ENCODE measurements around the gene TOP3B. TPM values are rescaled to one million over a fixed set of nuclear protein-coding genes. Genes with fewer than 3 reads are reported as not detected.
A peak's percentile ranks its signal among the peaks of the same experiment; 100 is the strongest.

Gene TOP3B
- total RNA-seq, 6 experiments from 2014 or later: 13.5 to 20.4 (median 15.6) TPM

GRCh38 chr22:21945453-21946261 is 36.9 kb downstream of the TOP3B start:
- Histone ChIP-seq H3K36me3 (no peaks in the 10 kb centered on the region), H3K4me3 (no peak overlapping the region), H3K27ac (no peak overlapping the region), H3K27me3 (no peaks in the 10 kb centered on the region), H3K4me1 (peaks cover 0 to 26% (median 12%) of the 10 kb centered on the region in 4 donors), H3K9me3 (no peaks in the 10 kb centered on the region)
- DNase-seq (peak in 1 of 3 donors; percentile 80), ATAC-seq (peak; percentile 36 to 71 (median 60))
- intact Hi-C loops (cut with DNase I): no loop called here
- WGBS (ENCODE audit: insufficient coverage, low coverage, low lambda C conversion rate, missing lambda C conversion rate): 40% methylated on average over 1 of the region's 13 CpGs
- TF ChIP-seq POLR2A (IDR thresholded peaks at IDR 0.05): no peak
- no peak for TF ChIP-seq CTCF (IDR thresholded peaks at IDR 0.05)

GRCh38 chr22:21944871-21945270 is 37.7 kb downstream of the TOP3B start:
- no peak for ATAC-seq
- H3K36me3 ChIP-seq: no peaks in the 10 kb centered on the region
- peaks cover 0 to 26% (median 12%) of the 10 kb centered on the region in 4 donors for H3K4me1 ChIP-seq
- 83% methylated on average over 3 of the region's 7 CpGs for WGBS (ENCODE audit: insufficient coverage, low coverage, low lambda C conversion rate, missing lambda C conversion rate)
- DNase-seq: no peak
- no peaks in the 10 kb centered on the region for H3K9me3 ChIP-seq
- no peak overlapping the region for H3K27ac ChIP-seq
- TF ChIP-seq CTCF (IDR thresholded peaks at IDR 0.05) (no peak), POLR2A (IDR thresholded peaks at IDR 0.05) (no peak)
- intact Hi-C loops (cut with DNase I): no loop called here
- H3K27me3 ChIP-seq: no peaks in the 10 kb centered on the region
- H3K4me3 ChIP-seq: no peak overlapping the region

DNA sequence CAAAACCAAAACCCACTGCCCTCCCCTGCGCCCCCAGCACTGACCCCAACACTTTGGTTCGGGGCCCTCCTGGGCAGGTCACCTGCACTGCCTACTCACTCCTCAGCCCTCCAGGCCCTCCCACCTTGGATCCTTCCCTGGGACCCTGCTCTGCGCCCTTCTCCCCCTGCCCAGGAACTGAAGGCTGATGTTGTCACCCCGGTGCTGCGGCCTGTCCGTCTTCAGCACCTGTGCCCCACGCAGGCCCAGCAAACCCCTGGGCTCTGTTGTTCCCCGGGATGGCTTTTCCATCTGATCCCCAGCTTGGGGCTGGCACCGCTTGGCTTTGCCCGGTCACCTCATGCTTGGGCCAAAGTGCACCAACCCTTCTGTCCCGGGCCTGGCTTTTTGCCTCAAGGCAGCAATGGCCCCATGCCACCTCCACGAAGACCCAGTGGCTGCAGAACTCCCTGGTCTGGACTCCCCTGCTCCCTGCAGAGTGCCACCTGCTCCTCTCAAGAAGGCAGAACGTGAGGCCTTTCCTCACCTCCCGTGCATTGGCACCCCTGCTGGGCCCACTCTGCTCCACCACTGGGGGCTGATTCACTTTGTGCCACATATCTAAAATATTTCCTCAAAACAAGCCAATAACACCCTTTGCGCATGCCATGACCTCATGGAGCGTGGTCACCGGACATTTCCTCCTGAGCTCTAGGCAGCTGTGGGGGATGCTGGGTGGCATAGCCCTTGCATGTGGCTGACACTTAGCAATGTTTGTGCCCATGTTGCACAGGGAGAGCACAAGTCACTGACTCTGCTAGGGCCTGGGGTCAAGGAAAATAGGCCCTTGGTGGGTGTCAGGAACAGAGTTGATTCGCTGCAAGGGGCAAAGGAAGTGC is 38.8 kb downstream of the TOP3B start:
- TF ChIP-seq CTCF (IDR thresholded peaks at IDR 0.05) (no peak), POLR2A (IDR thresholded peaks at IDR 0.05) (no peak)
- Histone ChIP-seq H3K4me1 (peaks cover 0 to 30% (median 17%) of the 10 kb centered on the region in 4 donors), H3K36me3 (no peaks in the 10 kb centered on the region), H3K9me3 (no peaks in the 10 kb centered on the region), H3K27me3 (no peaks in the 10 kb centered on the region), H3K4me3 (no peak overlapping the region), H3K27ac (peak overlapping the region; percentile 0 to 93 (median 11))
- intact Hi-C loops (cut with DNase I): no loop called here
- ATAC-seq (peak; percentile 38 to 69 (median 56)), DNase-seq (peak; percentile 60 to 85 (median 81))
- WGBS (ENCODE audit: insufficient coverage, low coverage, low lambda C conversion rate, missing lambda C conversion rate): 63% methylated on average over 10 of the region's 18 CpGs

GRCh38 chr22:21942407-21943343 is 39.9 kb downstream of the TOP3B start:
- no peaks in the 10 kb centered on the region for H3K9me3 ChIP-seq
- H3K27me3 ChIP-seq: no peaks in the 10 kb centered on the region
- H3K4me1 ChIP-seq: peaks cover 0 to 37% (median 20%) of the 10 kb centered on the region in 4 donors
- DNase-seq (peak; percentile 76 to 84 (median 83)), ATAC-seq (peak; percentile 26 to 54 (median 28))
- WGBS (ENCODE audit: insufficient coverage, low coverage, low lambda C conversion rate, missing lambda C conversion rate): 71% methylated on average over 10 of the region's 19 CpGs
- no peaks in the 10 kb centered on the region for H3K36me3 ChIP-seq
- intact Hi-C loops (cut with DNase I): no loop called here
- peak overlapping the region; percentile 4 to 93 (median 40) for H3K27ac ChIP-seq
- TF ChIP-seq POLR2A (IDR thresholded peaks at IDR 0.05): no peak
- TF ChIP-seq CTCF (IDR thresholded peaks at IDR 0.05): no peak
- H3K4me3 ChIP-seq: no peak overlapping the region

Measured in right lobe of liver (tissue), 6 donors.